ENCODE results near the gene DOCK11. TPM values are rescaled to one million over a fixed set of nuclear protein-coding genes. Genes with fewer than 3 reads are reported as not detected.

The DOCK11 gene
- total RNA-seq, 1 experiment from 2014 or later, result 18.0 TPM

- Histone ChIP-seq H3K36me3 (no peaks in the 10 kb centered on the region), H3K4me1 (peaks cover 9% of the 10 kb centered on the region), H3K4me3 (no peak overlapping the region), H3K27ac (no peak overlapping the region), H3K27me3 (no peaks in the 10 kb centered on the region), H3K9me3 (replicated peaks) (no peaks in the 10 kb centered on the region)
- DNase-seq, result no peak
These were observed 1.8 kb upstream of the DOCK11 start for GRCh38 chrX:118493653-118494297.

GRCh38 chrX:118495958-118496762, 545 bp downstream of the DOCK11 start:
- no peaks in the 10 kb centered on the region for H3K27me3 ChIP-seq
- peak overlapping the region; percentile 82 for H3K4me3 ChIP-seq
- peak overlapping the region; percentile 6; the same call in 1 of the 2 replicates for H3K27ac ChIP-seq
- peak; percentile 30 to 43 for DNase-seq
- H3K4me1 ChIP-seq, result peaks cover 14% of the 10 kb centered on the region
- H3K9me3 ChIP-seq (replicated peaks), result no peaks in the 10 kb centered on the region
- no peaks in the 10 kb centered on the region for H3K36me3 ChIP-seq

- Histone ChIP-seq H3K9me3 (replicated peaks) (no peaks in the 10 kb centered on the region), H3K36me3 (no peaks in the 10 kb centered on the region), H3K4me1 (peaks cover 14% of the 10 kb centered on the region), H3K4me3 (peak overlapping the region; percentile 82), H3K27ac (no peak overlapping the region), H3K27me3 (no peaks in the 10 kb centered on the region)
- DNase-seq, result peak; percentile 9 to 20
These were observed 1.1 kb downstream of the DOCK11 start for GRCh38 chrX:118496763-118497079.

- Histone ChIP-seq H3K4me3 (peak overlapping the region; percentile 82), H3K27me3 (no peaks in the 10 kb centered on the region), H3K9me3 (replicated peaks) (no peaks in the 10 kb centered on the region), H3K27ac (no peak overlapping the region), H3K36me3 (no peaks in the 10 kb centered on the region), H3K4me1 (peaks cover 14% of the 10 kb centered on the region)
- peak in 1 of 2 experiments; percentile 6 for DNase-seq
These were observed 1.7 kb downstream of the DOCK11 start for GRCh38 chrX:118497180-118497818.

- DNase-seq, result peak; percentile 26 to 69
- Histone ChIP-seq H3K27me3 (no peaks in the 10 kb centered on the region), H3K36me3 (no peaks in the 10 kb centered on the region), H3K4me3 (peak overlapping the region; percentile 50; the same call in 1 of the 2 replicates), H3K27ac (peak overlapping the region; percentile 54), H3K9me3 (replicated peaks) (no peaks in the 10 kb centered on the region), H3K4me1 (peaks cover 14% of the 10 kb centered on the region)
These were observed 2.7 kb downstream of the DOCK11 start for GRCh38 chrX:118498351-118498750.

GRCh38 chrX:118498755-118499154, 3.1 kb downstream of the DOCK11 start:
- no peak for DNase-seq

GRCh38 chrX:118499295-118499694, 3.7 kb downstream of the DOCK11 start:
- H3K36me3 ChIP-seq, result no peaks in the 10 kb centered on the region
- peak; percentile 72 to 85 for DNase-seq
- H3K27ac ChIP-seq, result peak overlapping the region; percentile 54
- H3K27me3 ChIP-seq, result no peaks in the 10 kb centered on the region
- H3K9me3 ChIP-seq (replicated peaks), result no peaks in the 10 kb centered on the region
- H3K4me3 ChIP-seq, result peak overlapping the region; percentile 50
- peaks cover 14% of the 10 kb centered on the region for H3K4me1 ChIP-seq

More at GRCh38 chrX:118498755-118499154, 3.1 kb downstream of the DOCK11 start:
- H3K36me3 ChIP-seq, result no peaks in the 10 kb centered on the region
- peaks cover 14% of the 10 kb centered on the region for H3K4me1 ChIP-seq
- no peaks in the 10 kb centered on the region for H3K27me3 ChIP-seq
- peak overlapping the region; percentile 54 for H3K27ac ChIP-seq
- H3K9me3 ChIP-seq (replicated peaks), result no peaks in the 10 kb centered on the region
- H3K4me3 ChIP-seq, result peak overlapping the region; percentile 50

- H3K4me1 ChIP-seq, result peaks cover 14% of the 10 kb centered on the region
- DNase-seq, result no peak
- H3K4me3 ChIP-seq, result no peak overlapping the region
- no peaks in the 10 kb centered on the region for H3K9me3 ChIP-seq (replicated peaks)
- H3K36me3 ChIP-seq, result no peaks in the 10 kb centered on the region
- H3K27me3 ChIP-seq, result no peaks in the 10 kb centered on the region
- H3K27ac ChIP-seq, result no peak overlapping the region
These were observed 6.7 kb downstream of the DOCK11 start for GRCh38 chrX:118502161-118502789.

- Histone ChIP-seq H3K4me1 (peaks cover 8% of the 10 kb centered on the region; the same call in 1 of the 2 replicates), H3K27me3 (no peaks in the 10 kb centered on the region), H3K9me3 (replicated peaks) (no peaks in the 10 kb centered on the region), H3K36me3 (no peaks in the 10 kb centered on the region), H3K27ac (no peak overlapping the region), H3K4me3 (no peak overlapping the region)
- no peak for DNase-seq
These were observed 7.8 kb downstream of the DOCK11 start for GRCh38 chrX:118503260-118504041.

GRCh38 chrX:118504581-118504980, 9.0 kb downstream of the DOCK11 start:
- no peaks in the 10 kb centered on the region for H3K36me3 ChIP-seq
- H3K4me1 ChIP-seq, result peaks cover 2% of the 10 kb centered on the region; the same call in 1 of the 2 replicates
- H3K9me3 ChIP-seq (replicated peaks), result no peaks in the 10 kb centered on the region
- no peak overlapping the region for H3K4me3 ChIP-seq
- no peak for DNase-seq
- H3K27me3 ChIP-seq, result no peaks in the 10 kb centered on the region
- H3K27ac ChIP-seq, result no peak overlapping the region

- H3K27ac ChIP-seq, result no peak overlapping the region
- H3K36me3 ChIP-seq, result no peaks in the 10 kb centered on the region
- no peaks in the 10 kb centered on the region for H3K9me3 ChIP-seq (replicated peaks)
- H3K4me1 ChIP-seq, result no peaks in the 10 kb centered on the region
- no peak overlapping the region for H3K4me3 ChIP-seq
- no peaks in the 10 kb centered on the region for H3K27me3 ChIP-seq
- no peak for DNase-seq
These were observed 11.3 kb downstream of the DOCK11 start for GRCh38 chrX:118506805-118507480.

GRCh38 chrX:118507766-118508165, 12.2 kb downstream of the DOCK11 start:
- Histone ChIP-seq H3K4me3 (no peak overlapping the region), H3K27me3 (no peaks in the 10 kb centered on the region), H3K36me3 (no peaks in the 10 kb centered on the region), H3K4me1 (no peaks in the 10 kb centered on the region), H3K27ac (no peak overlapping the region), H3K9me3 (replicated peaks) (no peaks in the 10 kb centered on the region)
- DNase-seq, result no peak

- Histone ChIP-seq H3K4me3 (no peak overlapping the region), H3K9me3 (replicated peaks) (no peaks in the 10 kb centered on the region), H3K27ac (no peak overlapping the region), H3K4me1 (no peaks in the 10 kb centered on the region), H3K36me3 (no peaks in the 10 kb centered on the region), H3K27me3 (no peaks in the 10 kb centered on the region)
- no peak for DNase-seq
These were observed 12.6 kb downstream of the DOCK11 start for GRCh38 chrX:118508221-118508620.

GRCh38 chrX:118508635-118509034, 13.0 kb downstream of the DOCK11 start:
- H3K27ac ChIP-seq, result no peak overlapping the region
- H3K36me3 ChIP-seq, result no peaks in the 10 kb centered on the region
- no peak for DNase-seq

More at GRCh38 chrX:118508635-118509034, 13.0 kb downstream of the DOCK11 start:
- no peaks in the 10 kb centered on the region for H3K27me3 ChIP-seq
- no peaks in the 10 kb centered on the region for H3K4me1 ChIP-seq
- H3K9me3 ChIP-seq (replicated peaks), result no peaks in the 10 kb centered on the region
- H3K4me3 ChIP-seq, result no peak overlapping the region
